ENCODE data around the gene TMEM255B. TPM values are rescaled to one million over a fixed set of nuclear protein-coding genes. Genes with fewer than 3 reads are reported as not detected.
A peak's percentile ranks its signal among the peaks of the same experiment; 100 is the strongest.

Gene TMEM255B
- total RNA-seq, 1 experiment from 2014 or later = 4.7 TPM

DNA sequence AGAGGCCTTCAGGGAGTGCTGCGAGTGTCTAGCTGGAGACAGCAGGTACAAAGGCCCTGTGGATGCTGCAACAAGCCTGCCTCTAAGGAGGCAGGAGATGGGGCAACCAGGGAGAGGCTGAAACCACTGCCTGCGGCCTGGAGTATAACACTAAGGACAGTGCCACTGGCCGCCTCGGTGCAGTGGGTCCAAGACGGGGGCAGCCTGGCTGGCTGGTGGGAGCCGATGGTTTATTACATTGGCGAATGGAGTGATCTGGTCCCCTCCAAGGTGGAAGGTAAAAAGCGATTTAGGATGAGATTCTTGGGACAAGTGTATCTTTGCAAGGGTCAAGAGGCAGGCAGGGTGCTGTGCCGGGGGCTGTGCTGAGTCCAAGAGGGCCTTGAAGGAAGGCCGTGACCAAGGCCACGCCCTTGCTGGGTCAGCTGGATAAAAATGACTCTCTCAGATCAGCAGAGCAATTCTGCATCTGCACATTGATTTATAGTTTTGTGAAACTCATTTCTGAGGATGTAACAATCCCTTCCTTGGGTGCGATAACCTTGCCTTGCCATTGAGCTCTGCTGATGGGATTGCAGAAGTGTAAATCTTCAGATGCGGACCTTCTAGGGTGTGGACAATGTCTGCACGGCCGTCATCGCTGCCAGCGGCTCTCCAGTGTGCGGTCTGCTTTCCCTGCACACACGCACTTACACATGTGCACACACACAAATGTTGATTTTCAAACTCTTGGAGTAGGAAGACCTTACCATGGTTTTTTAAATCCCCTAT lies 6.0 kb downstream of the TMEM255B start:
- ATAC-seq (no peak), DNase-seq (ENCODE audit: low spot score) (no peak)
- ChIA-PET POLR2A (no interaction called here), CTCF (no interaction called here)
- Mint-ChIP-seq H3K9me3 (no peaks in the 10 kb centered on the region), H3K36me3 (no peaks in the 10 kb centered on the region), H3K4me3 (no peak overlapping the region), H3K27me3 (ENCODE audit: low read depth) (peaks cover 18% of the 10 kb centered on the region), H3K4me1 (peaks cover 20% of the 10 kb centered on the region), H3K27ac (no peak overlapping the region; the same call in 1 of the 2 replicates)
- TF ChIP-seq, protein P1, sequence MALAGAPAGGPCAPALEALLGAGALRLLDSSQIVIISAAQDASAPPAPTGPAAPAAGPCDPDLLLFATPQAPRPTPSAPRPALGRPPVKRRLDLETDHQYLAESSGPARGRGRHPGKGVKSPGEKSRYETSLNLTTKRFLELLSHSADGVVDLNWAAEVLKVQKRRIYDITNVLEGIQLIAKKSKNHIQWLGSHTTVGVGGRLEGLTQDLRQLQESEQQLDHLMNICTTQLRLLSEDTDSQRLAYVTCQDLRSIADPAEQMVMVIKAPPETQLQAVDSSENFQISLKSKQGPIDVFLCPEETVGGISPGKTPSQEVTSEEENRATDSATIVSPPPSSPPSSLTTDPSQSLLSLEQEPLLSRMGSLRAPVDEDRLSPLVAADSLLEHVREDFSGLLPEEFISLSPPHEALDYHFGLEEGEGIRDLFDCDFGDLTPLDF (CRISPR knock-in tag; IDR thresholded peaks at IDR 0.05) = no peak
- TF ChIP-seq IRF1 (CRISPR knock-in tag; IDR thresholded peaks at IDR 0.05) = no peak
- no peak for TF ChIP-seq ZBTB43 (CRISPR knock-in tag; IDR thresholded peaks at IDR 0.05)
- TF ChIP-seq OVOL2 (CRISPR knock-in tag; IDR thresholded peaks at IDR 0.05; ENCODE audit: borderline replicate concordance) = no peak
- TF ChIP-seq HMGA2 (CRISPR knock-in tag; IDR thresholded peaks at IDR 0.05) = no peak

GRCh38 chr13:113765564-113765910 lies 6.5 kb downstream of the TMEM255B start:
- H3K27me3 Mint-ChIP-seq (ENCODE audit: low read depth) = peaks cover 12% of the 10 kb centered on the region
- POLR2A ChIA-PET = no interaction called here
- H3K27ac Mint-ChIP-seq = peak overlapping the region; percentile 38; the same call in 1 of the 2 replicates
- CTCF ChIA-PET = no interaction called here
- H3K4me3 Mint-ChIP-seq = no peak overlapping the region
- no peaks in the 10 kb centered on the region for H3K36me3 Mint-ChIP-seq
- peak; percentile 73 for ATAC-seq
- TF ChIP-seq JUN (CRISPR knock-in tag; IDR thresholded peaks at IDR 0.05) = no peak
- no peak for TF ChIP-seq GABPB1 (CRISPR knock-in tag; IDR thresholded peaks at IDR 0.05)
- TF ChIP-seq OVOL2 (CRISPR knock-in tag; IDR thresholded peaks at IDR 0.05; ENCODE audit: borderline replicate concordance) = no peak
- no peak for TF ChIP-seq ZMAT4 (CRISPR knock-in tag; IDR thresholded peaks at IDR 0.05)
- no peak for TF ChIP-seq TEAD4 (CRISPR knock-in tag; IDR thresholded peaks at IDR 0.05)
- no peaks in the 10 kb centered on the region for H3K9me3 Mint-ChIP-seq
- H3K4me1 Mint-ChIP-seq = peaks cover 20% of the 10 kb centered on the region
- no peak for DNase-seq (ENCODE audit: low spot score)

DNA sequence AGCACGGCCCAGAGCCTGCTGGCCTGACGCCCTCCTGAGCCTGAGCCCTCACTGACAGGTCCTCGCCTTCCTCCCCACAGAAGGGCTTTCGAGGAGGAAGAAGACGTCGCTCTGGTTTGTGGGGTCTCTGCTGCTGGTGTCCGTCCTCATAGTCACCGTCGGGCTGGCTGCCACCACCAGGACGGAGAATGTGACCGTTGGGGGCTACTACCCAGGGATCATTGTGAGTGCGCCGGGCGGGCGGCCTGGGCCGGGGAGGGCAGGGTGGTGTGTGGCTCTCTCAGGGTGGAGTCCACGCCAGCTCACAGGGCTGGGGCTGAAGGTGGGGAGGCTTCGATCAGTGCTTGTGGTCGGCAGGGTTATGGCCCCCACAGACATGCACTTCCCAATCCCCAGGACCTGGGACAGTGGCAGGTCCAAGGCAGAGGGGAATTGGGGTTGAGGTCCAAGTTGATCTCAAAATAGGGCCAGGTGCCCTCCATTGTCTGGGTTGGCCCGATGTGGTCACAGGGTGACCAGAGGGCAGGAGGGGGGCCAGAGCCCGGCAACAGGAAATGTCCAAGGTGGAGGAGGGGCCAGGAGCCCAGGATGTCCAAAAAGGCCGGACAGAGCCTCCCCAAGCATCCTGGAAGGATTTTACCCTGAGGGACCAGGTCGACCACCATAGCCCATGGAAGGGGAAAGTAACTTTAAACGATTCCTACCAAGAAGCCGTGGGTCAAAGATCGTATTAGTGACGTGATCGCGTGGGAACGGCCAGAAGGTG lies 7.2 kb downstream of the TMEM255B start:
- no peak for DNase-seq (ENCODE audit: low spot score)
- H3K36me3 Mint-ChIP-seq = no peaks in the 10 kb centered on the region
- H3K27me3 Mint-ChIP-seq (ENCODE audit: low read depth) = peaks cover 5% of the 10 kb centered on the region
- no peak; the same call in 1 of the 2 replicates for ATAC-seq
- peaks cover 20% of the 10 kb centered on the region for H3K4me1 Mint-ChIP-seq
- ChIA-PET POLR2A (no interaction called here), CTCF (no interaction called here)
- H3K9me3 Mint-ChIP-seq = no peaks in the 10 kb centered on the region
- no peak overlapping the region for H3K27ac Mint-ChIP-seq
- no peak overlapping the region for H3K4me3 Mint-ChIP-seq
- TF ChIP-seq, protein P2, sequence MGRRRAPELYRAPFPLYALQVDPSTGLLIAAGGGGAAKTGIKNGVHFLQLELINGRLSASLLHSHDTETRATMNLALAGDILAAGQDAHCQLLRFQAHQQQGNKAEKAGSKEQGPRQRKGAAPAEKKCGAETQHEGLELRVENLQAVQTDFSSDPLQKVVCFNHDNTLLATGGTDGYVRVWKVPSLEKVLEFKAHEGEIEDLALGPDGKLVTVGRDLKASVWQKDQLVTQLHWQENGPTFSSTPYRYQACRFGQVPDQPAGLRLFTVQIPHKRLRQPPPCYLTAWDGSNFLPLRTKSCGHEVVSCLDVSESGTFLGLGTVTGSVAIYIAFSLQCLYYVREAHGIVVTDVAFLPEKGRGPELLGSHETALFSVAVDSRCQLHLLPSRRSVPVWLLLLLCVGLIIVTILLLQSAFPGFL (CRISPR knock-in tag; IDR thresholded peaks at IDR 0.05; ENCODE audit: borderline replicate concordance) = no peak
- TF ChIP-seq, protein P3, sequence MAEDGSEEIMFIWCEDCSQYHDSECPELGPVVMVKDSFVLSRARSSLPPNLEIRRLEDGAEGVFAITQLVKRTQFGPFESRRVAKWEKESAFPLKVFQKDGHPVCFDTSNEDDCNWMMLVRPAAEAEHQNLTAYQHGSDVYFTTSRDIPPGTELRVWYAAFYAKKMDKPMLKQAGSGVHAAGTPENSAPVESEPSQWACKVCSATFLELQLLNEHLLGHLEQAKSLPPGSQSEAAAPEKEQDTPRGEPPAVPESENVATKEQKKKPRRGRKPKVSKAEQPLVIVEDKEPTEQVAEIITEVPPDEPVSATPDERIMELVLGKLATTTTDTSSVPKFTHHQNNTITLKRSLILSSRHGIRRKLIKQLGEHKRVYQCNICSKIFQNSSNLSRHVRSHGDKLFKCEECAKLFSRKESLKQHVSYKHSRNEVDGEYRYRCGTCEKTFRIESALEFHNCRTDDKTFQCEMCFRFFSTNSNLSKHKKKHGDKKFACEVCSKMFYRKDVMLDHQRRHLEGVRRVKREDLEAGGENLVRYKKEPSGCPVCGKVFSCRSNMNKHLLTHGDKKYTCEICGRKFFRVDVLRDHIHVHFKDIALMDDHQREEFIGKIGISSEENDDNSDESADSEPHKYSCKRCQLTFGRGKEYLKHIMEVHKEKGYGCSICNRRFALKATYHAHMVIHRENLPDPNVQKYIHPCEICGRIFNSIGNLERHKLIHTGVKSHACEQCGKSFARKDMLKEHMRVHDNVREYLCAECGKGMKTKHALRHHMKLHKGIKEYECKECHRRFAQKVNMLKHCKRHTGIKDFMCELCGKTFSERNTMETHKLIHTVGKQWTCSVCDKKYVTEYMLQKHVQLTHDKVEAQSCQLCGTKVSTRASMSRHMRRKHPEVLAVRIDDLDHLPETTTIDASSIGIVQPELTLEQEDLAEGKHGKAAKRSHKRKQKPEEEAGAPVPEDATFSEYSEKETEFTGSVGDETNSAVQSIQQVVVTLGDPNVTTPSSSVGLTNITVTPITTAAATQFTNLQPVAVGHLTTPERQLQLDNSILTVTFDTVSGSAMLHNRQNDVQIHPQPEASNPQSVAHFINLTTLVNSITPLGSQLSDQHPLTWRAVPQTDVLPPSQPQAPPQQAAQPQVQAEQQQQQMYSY (CRISPR knock-in tag; IDR thresholded peaks at IDR 0.05) = no peak
- TF ChIP-seq, protein P4, sequence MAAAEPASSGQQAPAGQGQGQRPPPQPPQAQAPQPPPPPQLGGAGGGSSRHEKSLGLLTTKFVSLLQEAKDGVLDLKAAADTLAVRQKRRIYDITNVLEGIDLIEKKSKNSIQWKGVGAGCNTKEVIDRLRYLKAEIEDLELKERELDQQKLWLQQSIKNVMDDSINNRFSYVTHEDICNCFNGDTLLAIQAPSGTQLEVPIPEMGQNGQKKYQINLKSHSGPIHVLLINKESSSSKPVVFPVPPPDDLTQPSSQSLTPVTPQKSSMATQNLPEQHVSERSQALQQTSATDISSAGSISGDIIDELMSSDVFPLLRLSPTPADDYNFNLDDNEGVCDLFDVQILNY (CRISPR knock-in tag; IDR thresholded peaks at IDR 0.05) = no peak
- no peak for TF ChIP-seq ZNF532 (CRISPR knock-in tag; IDR thresholded peaks at IDR 0.05; ENCODE audit: borderline replicate concordance)
- TF ChIP-seq ZNF121 (CRISPR knock-in tag; IDR thresholded peaks at IDR 0.05) = no peak
